ENCODE results near the gene ETF1.

DNA sequence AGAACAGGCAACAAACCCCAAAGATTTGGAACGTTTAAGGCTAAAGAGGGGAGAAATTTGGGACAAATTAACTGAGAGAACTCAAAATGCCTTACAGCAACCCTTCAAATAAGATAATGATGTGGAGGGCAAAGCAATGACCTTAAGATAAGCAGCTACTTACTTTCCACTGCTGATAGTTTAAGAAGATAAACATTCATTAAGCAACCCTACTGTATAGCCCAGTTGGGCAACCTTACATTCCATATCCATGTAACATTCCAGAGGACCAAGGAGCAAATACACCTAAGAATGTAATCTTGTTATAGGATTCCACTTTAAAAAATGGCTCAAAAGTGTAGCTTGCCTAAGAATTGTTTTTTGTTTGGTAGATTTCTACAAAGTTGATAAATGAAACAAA lies 14.8 kb downstream of the ETF1 start:
- TF ChIP-seq POLR2AphosphoS5 (IDR thresholded peaks at IDR 0.05; ENCODE audit: low read depth, low read length): no peak
- TF ChIP-seq SIN3A (IDR thresholded peaks at IDR 0.05; ENCODE audit: borderline replicate concordance, insufficient read depth, low read length): no peak
- TF ChIP-seq TAF1 (IDR thresholded peaks at IDR 0.05; ENCODE audit: borderline replicate concordance, insufficient read depth, low read length): no peak
